ENCODE measurements around the gene MMP14.
"Not testable (repeated sequence)": the region's sequence is repeated elsewhere in the genome, so short reads cannot be mapped to it uniquely, and the experiment has no call there.

MMP14 gene

GRCh38 chr14:22852178-22852577 lies 15.8 kb downstream of the MMP14 start:
- not testable (repeated sequence) for H3K9me3 Mint-ChIP-seq; H3K27ac Mint-ChIP-seq; H3K36me3 Mint-ChIP-seq; H3K4me1 Mint-ChIP-seq; DNase-seq (ENCODE audit: low spot score in 2 of 2); H3K27me3 Mint-ChIP-seq; ATAC-seq (ENCODE audit: low read depth); H3K4me3 Mint-ChIP-seq

GRCh38 chr14:22852599-22852939 lies 16.2 kb downstream of the MMP14 start:
- DNase-seq (ENCODE audit: low spot score in 2 of 2) (no peak), ATAC-seq (ENCODE audit: low read depth) (no peak)
- Mint-ChIP-seq H3K36me3 (peaks cover 2% of the 10 kb centered on the region), H3K9me3 (no peaks in the 10 kb centered on the region), H3K4me1 (peaks cover 7% of the 10 kb centered on the region), H3K27me3 (peaks cover 2% of the 10 kb centered on the region), H3K4me3 (no peak overlapping the region), H3K27ac (peak overlapping the region; percentile 56)

- Mint-ChIP-seq H3K4me1 (peaks cover 7% of the 10 kb centered on the region), H3K36me3 (peaks cover 2% of the 10 kb centered on the region), H3K27me3 (peaks cover 2% of the 10 kb centered on the region), H3K27ac (peak overlapping the region; percentile 56), H3K4me3 (peak overlapping the region; percentile 85), H3K9me3 (no peaks in the 10 kb centered on the region)
- DNase-seq (ENCODE audit: low spot score in 2 of 2) (peak; percentile 98 to 100), ATAC-seq (ENCODE audit: low read depth) (peak; percentile 93)
Measured at GRCh38 chr14:22852940-22853767, 16.8 kb downstream of the MMP14 start.

DNA sequence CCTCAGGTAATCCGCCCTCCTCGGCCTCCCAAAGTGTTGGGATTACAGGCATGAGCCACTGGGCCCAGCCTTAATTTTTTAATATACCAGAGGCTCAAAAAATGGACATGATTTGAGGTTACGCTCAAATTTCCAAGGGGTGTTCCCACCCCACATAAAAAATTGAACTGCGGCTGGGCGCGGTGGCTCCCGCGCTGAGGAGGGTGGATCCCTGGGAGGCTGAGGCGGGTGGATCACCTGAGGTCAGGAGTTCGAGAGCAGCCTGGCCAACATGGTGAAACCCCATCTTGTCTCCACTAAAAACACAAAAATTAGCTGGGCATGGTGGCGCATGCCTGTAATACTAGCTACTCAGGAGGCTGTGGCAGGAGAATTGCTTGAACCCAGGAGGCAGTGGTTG lies 17.9 kb downstream of the MMP14 start:
- not testable (repeated sequence) for ATAC-seq (ENCODE audit: low read depth); H3K27ac Mint-ChIP-seq; H3K4me1 Mint-ChIP-seq; DNase-seq (ENCODE audit: low spot score in 2 of 2); H3K9me3 Mint-ChIP-seq; H3K27me3 Mint-ChIP-seq; H3K4me3 Mint-ChIP-seq; H3K36me3 Mint-ChIP-seq

DNA sequence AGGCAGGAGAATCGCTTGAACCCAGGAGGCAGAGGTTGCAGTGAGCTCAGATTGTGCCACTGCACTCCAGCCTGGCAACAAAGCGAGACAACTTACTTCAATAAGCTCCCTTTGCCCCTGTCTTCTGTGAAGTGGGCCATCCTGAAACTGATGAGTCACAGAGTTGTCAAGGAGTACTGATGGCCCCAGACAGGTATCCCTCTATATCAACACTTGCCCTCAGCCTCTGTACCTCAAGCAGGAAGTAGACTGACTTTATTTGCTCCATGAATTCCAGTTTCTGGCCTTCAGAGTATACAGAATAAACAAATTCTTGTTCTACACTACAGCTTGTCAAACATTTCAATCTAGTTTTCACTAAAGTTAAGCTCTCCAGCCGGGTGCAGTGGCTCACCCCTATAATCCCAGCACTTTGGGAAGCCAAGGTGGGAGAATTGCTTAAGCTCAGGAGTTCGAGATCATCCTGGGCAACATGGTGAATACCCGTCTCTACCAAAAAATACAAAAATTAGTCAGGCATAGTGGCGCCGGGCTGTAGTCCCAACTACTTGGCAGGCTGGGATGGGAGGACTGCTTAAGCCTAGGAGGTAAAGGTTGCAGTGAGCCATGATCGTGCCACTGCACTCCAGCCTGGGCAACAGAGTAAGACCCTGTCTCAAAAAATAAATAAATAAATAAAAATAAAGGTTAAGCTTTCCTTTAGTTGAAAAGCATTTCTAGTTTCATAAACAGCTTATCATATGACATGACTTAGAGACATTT lies 18.8 kb downstream of the MMP14 start:
- Mint-ChIP-seq H3K4me3 (no peak overlapping the region), H3K9me3 (no peaks in the 10 kb centered on the region), H3K4me1 (peaks cover 7% of the 10 kb centered on the region), H3K36me3 (peaks cover 2% of the 10 kb centered on the region), H3K27ac (no peak overlapping the region), H3K27me3 (peaks cover 2% of the 10 kb centered on the region)
- DNase-seq (ENCODE audit: low spot score in 2 of 2) (no peak), ATAC-seq (ENCODE audit: low read depth) (no peak)

DNA sequence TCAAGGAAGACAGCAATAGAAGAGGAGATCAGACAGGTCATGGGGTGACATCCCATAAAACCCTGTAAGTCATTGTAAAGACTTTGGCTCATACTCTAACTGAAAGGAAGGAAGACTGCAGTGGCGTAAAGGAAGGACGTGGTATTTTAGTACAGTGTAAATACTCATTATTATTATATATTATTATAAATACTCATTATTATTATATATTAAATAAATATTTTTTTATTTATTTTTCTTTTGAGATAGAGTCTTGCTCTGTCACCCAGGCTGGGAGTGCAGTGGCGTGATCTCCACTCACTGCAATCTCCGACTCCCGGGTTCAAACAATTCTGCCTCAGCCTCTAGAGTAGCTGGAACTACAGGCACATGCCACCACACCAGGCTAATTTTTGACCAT lies 20.0 kb downstream of the MMP14 start:
- Mint-ChIP-seq H3K4me3 (no peak overlapping the region), H3K27ac (no peak overlapping the region), H3K27me3 (peaks cover 2% of the 10 kb centered on the region), H3K36me3 (peaks cover 2% of the 10 kb centered on the region), H3K4me1 (peaks cover 7% of the 10 kb centered on the region), H3K9me3 (no peaks in the 10 kb centered on the region)
- DNase-seq (ENCODE audit: low spot score in 2 of 2) (no peak), ATAC-seq (ENCODE audit: low read depth) (no peak)

DNA sequence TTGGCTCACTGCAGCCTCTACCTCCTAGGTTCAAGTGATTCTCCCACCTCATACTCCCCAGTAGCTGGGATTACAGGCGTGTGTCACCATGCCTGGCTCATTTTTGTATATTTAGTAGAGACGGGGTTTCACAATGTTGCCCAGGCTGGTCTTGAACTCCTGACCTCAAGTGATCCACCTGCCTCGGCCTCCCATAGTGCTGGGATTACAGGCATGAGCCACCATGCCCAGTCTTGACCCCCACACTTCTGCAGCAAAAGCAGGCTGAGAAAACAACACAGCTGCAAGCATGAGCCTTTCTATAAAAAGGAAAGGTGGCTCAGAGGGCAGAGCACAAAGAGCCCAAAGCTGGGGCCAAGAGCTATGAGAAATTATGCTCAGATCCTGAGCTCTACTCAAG lies 24.0 kb downstream of the MMP14 start:
- not testable (repeated sequence) for ATAC-seq (ENCODE audit: low read depth); H3K27me3 Mint-ChIP-seq

DNA sequence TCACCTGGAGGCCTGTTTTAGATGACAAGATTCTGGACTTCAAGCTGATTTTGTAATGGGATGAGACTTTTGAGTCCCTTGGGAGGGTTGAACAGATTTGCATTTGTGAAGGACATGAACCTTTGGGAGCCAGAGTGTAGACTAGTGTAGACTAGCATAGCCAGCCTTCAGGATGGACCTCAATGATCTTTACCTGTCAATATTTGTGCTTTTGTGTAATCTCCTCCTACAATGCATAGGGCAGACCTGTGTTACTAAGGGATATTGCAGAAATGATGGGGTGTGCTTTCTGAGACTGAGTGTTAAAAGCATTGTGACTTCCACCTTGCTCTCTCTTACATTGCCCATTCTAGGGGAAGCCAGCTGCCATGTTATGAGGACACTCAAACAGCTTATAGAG lies 25.3 kb downstream of the MMP14 start:
- Mint-ChIP-seq H3K36me3 (no peaks in the 10 kb centered on the region), H3K27ac (no peak overlapping the region), H3K4me3 (no peak overlapping the region), H3K4me1 (peaks cover 2% of the 10 kb centered on the region), H3K9me3 (no peaks in the 10 kb centered on the region), H3K27me3 (no peaks in the 10 kb centered on the region)
- ATAC-seq (ENCODE audit: low read depth) (no peak), DNase-seq (ENCODE audit: low spot score in 2 of 2) (no peak)

More for the DNA sequence above, 24.0 kb downstream of the MMP14 start:
- H3K27ac Mint-ChIP-seq; H3K36me3 Mint-ChIP-seq; H3K4me1 Mint-ChIP-seq; H3K9me3 Mint-ChIP-seq; DNase-seq (ENCODE audit: low spot score in 2 of 2); H3K4me3 Mint-ChIP-seq: not testable (repeated sequence)

DNA sequence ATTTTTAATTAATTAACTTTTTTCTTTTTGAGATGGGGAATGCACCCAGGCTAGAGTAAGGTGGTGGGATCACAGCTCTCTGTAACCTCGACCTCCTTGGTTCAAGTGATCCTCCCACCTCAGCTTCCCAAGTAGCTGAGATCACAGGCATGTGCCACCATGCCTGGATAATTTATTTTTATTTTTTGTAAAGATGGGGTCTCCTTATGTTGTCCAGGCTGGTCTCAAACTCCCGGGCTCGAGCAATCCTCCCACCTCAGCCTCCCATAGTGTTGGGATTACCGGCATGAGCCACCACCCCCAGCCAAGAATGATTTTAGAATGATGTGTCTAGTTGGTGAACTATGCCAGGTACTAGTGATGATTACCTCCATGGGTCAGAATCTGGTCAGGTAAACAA lies 28.6 kb downstream of the MMP14 start:
- Mint-ChIP-seq H3K27me3 (no peaks in the 10 kb centered on the region), H3K4me1 (peaks cover 2% of the 10 kb centered on the region)

GRCh38 chr14:22865424-22866405 lies 29.3 kb downstream of the MMP14 start:
- Mint-ChIP-seq H3K9me3 (no peaks in the 10 kb centered on the region), H3K27ac (no peak overlapping the region), H3K27me3 (no peaks in the 10 kb centered on the region), H3K36me3 (no peaks in the 10 kb centered on the region), H3K4me1 (peaks cover 2% of the 10 kb centered on the region), H3K4me3 (no peak overlapping the region)
- no peak for DNase-seq (ENCODE audit: low spot score in 2 of 2)
- ATAC-seq (ENCODE audit: low read depth), result no peak

More for the DNA sequence above, 28.6 kb downstream of the MMP14 start:
- Mint-ChIP-seq H3K27ac (no peak overlapping the region), H3K4me3 (no peak overlapping the region), H3K36me3 (no peaks in the 10 kb centered on the region), H3K9me3 (no peaks in the 10 kb centered on the region)
- no peak for DNase-seq (ENCODE audit: low spot score in 2 of 2)
- ATAC-seq (ENCODE audit: low read depth), result no peak

- DNase-seq (ENCODE audit: low spot score in 2 of 2) (no peak), ATAC-seq (ENCODE audit: low read depth) (no peak)
- Mint-ChIP-seq H3K27ac (peak overlapping the region; percentile 29), H3K9me3 (no peaks in the 10 kb centered on the region), H3K36me3 (no peaks in the 10 kb centered on the region), H3K4me3 (no peak overlapping the region), H3K27me3 (no peaks in the 10 kb centered on the region), H3K4me1 (peaks cover 5% of the 10 kb centered on the region)
Measured at GRCh38 chr14:22866874-22867273, 30.5 kb downstream of the MMP14 start.

DNA sequence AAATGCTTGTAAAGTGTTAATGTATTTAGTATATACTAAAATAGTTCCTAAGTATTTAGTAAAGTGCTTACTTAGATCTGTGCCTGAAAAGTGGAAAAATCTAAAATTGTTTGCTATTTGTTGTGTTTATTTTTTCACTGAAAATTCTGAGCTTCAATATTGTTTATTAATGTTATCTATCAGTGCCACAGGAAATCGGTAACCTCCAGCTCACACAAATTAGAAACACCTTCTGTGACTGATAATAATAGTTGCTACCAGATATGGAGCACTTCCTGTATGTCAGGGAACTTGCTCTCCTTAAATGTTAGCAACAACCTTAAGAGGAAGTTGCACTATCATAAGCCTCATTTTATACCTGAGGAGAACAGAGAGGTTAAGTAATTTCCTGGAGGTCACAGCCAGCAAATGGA lies 34.4 kb downstream of the MMP14 start:
- Mint-ChIP-seq H3K27ac (peak overlapping the region; percentile 96), H3K27me3 (no peaks in the 10 kb centered on the region), H3K36me3 (peaks cover 4% of the 10 kb centered on the region), H3K4me3 (peak overlapping the region; percentile 92), H3K9me3 (no peaks in the 10 kb centered on the region), H3K4me1 (peaks cover 13% of the 10 kb centered on the region)
- DNase-seq (ENCODE audit: low spot score in 2 of 2), result peak in 1 of 2 donors; percentile 14
- peak; percentile 50 for ATAC-seq (ENCODE audit: low read depth)

DNA sequence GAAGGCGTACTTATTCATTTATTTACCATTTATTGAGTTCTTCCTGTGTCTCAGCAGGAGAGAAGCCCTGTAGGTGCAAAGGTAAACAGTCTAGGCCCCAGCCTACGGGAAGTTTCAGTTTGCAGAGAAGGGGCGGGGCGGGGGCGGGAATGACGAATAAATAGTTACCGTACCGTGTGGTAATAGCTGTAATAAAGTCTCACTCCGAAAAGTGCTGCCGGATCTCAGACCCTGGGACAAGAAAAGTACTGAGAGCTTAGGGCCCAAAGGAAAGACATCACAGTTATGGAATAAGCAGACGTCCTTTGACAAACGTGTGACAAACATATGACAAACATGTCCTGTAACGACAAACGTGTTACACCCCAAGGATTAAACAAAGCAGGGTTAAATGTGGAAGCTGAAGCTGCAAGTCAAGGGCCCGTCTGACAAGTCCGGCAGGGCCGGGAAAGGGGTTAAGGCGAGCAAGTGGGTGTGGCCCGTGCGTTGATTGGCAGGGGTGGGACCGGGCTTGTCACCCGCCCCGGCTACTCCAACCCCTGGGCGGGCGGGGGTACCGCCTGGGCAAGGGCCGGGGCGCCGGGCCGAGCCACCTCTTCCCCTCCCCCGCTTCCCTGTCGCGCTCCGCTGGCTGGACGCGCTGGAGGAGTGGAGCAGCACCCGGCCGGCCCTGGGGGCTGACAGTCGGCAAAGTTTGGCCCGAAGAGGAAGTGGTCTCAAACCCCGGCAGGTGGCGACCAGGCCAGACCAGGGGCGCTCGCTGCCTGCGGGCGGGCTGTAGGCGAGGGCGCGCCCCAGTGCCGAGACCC lies 35.0 kb downstream of the MMP14 start, which contains the start of gene LRP10:
Gene LRP10, plus strand, starts transcription at position 517 of the 809 bp plus-strand sequence. CDS start 564 bp downstream, outside the sequence.
- Mint-ChIP-seq H3K4me3 (peak within 1 kb of the TSS; percentile 92), H3K4me1 (peaks cover 13% of the 10 kb centered on the region), H3K36me3 (peaks cover 4% of the 10 kb centered on the region), H3K27ac (peak within 1 kb of the TSS; percentile 96), H3K27me3 (no peaks in the 10 kb centered on the region), H3K9me3 (no peaks in the 10 kb centered on the region)
- DNase-seq (ENCODE audit: low spot score in 2 of 2), result peak; percentile 73 to 78
- peak; percentile 80 for ATAC-seq (ENCODE audit: low read depth)

Measured in memory B cell (primary cell).